GM04504 (cell line): Measurements from ENCODE around the gene SELP.
"Not testable (repeated sequence)": the region's sequence is repeated elsewhere in the genome, so short reads cannot be mapped to it uniquely, and the experiment has no call there.

Experiments
- DNase-seq: peaks from one replicate; pipeline ENCODE4 v3.0.0-alpha.2; 2012; ENCODE audit warnings: low read depth

SELP gene

DNA sequence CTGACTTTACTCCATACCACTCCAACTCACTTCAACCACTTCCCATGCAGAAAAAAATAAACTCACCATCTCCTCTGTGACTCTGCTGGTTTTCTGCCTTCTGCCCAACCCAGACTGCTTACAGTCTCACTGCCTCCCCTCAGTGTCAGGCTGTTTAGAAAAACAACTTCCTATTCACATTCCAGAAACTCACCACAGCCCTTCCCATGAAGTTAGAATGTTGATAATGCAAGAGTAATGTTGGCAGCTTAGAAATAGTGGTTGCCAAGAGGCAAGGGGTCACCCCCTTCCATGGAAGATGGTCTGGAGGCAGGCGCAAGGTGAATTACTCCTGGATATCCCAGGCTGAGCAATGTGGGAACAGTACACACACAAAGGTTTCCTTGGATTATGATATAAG lies at the start of gene SELP:
SELP (minus strand) TSS at position 119 of the 400 bp plus-strand sequence; CDS start at position 69, 50 bp downstream.
- DNase-seq = no peak

DNA sequence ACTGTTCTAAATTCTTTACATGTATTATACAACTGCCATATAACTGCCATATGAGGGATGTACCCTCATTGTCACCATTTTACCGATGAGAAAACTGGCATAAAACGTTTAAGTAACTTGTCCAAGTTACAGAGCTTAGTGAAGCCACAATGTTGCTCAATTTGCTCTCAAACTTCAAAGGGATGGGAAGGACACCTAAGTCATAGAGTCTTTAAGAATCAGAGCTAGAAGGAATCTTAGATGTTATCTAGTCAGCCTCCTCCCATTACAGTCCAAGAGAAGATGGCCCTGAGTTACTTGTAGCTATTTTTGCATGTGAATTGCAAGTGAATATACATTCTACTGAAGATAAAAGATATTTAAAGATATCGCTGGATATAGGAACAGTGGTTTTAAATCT lies 49.8 kb upstream of the SELP start:
- DNase-seq = no peak

DNA sequence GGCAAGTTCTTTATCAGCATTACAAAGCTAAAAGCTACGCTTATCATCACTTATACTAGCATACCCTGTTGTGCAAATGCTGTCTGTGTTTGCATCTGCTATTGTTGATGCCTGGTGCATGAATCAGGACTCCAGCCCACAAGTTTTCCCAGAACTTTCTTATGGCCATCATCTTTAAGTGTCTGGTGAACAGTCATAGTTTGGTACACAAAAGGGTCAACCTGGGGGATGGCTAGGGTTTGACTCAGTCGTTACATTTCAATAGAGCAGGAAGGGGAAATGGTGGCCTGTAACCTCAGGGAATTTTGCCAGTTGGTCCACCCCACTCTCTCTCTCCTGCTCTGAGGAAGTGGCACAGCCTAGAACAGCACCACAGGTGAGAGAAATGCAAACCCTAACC lies 46.1 kb upstream of the SELP start:
- peak; percentile 1 for DNase-seq

DNA sequence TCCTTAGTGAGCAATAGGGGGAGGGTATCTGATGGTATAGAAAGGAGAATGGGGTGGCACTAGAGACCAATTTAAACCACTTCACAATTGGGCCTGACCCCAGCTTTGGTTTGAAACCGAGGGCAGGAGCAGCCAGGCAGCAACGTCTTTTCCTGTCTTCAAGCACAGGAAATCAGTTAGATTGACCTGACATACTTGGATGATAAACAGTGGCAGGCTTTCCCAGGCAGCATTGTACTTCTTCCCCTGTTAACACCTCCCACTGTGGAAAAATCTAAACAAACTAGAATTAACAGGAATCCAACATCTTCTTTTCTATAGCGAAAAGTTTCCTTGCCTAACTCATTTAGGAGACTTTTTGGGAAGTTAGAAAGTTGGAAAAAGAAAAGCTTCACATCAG lies 40.9 kb upstream of the SELP start:
- DNase-seq = no peak

DNA sequence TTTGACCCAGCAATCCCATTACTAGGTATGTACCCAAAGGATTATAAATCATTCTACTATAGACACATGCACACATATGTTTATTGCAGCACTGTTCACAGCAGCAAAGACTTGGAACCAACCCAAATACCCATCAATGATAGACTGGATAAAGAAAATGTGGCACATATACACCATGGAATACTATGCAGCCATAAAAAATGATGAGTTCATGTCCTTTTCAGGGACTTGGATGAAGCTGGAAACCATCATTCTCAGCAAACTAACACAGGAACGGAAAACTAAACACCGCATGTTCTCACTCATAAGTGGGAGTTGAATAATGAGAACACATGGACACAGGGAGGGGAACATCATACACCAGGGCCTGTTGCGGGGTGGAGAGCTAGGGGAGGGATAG lies 40.3 kb upstream of the SELP start:
- not testable (repeated sequence) for DNase-seq

DNA sequence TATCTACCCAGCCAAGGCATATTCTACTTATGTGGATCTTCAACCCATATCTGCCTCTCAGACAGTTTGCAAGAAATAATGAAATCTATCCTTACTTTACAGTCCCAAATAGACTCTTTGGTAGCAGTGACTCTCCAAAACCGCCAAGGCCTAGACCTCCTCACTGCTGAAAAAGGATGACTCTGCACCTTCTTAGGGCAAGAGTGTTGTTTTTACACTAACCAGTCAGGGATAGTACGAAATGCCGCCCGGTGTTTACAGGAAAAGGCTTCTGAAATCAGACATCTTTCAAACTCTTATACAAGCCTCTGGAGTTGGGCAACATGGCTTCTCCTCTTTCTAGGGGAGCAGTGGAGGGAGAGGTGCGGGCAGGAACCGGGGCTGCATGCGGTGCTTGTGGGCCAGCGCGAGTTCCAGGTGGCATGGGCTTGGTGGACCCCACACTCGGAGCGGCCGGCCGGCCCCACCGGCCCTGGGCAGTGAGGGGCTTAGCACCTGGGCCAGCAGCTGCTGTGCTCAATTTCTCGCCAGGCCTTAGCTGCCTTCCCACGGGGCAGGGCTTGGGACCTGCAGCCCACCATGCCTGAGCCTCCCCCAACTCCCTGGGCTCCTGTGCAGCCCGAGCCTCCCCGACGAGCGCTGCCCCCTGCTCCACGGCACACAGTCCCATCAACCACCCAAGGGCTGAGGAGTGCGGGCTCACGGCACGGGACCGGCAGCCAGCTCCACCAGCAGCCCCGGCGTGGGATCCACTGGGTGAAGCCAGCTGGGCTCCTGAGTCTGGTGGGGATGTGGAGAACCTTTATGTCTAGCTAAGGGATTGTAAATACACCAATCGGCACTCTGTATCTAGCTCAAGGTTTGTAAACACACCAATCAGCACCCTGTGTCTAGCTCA lies 38.0 kb upstream of the SELP start:
- DNase-seq = not testable (repeated sequence)

DNA sequence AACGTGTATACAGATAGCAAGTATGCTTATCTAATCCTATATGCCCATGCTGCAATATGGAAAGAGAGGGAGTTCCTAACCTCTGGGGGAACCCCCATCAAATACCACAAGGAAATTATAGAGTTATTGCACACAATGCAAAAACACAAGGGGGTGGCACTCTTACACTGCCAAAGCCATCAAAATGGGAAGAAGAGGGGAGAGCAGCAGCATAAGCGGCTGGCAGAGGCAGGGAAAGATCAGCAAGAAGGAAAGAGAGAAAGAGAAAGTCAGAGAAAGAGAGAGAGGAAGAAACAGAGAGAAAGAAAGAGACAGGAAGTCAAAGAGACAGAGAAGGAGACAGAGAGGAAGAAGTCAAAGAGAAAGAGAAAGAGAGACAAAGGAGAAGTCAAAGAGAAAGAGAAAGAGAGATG lies 37.3 kb upstream of the SELP start:
- DNase-seq = not testable (repeated sequence)

DNA sequence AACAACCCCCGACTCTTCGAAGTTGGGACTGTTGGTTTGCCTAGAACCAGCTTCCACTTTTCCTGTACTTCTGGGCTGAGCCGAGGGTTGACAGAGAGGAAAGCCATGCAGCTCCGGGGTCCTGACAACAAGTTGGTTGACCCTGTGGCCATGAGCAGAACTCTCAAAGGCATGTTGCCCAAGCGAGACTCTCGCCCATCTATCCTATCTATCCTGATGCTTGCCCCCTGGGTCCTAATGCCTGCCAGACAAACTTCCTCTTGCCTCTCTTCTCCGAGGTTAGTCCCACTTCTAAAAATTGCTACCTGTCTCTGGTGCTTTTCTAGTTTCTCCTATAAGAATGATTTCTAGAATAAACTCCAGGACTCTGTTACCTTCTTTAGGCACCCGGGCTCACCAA lies 32.8 kb upstream of the SELP start:
- DNase-seq = not testable (repeated sequence)

DNA sequence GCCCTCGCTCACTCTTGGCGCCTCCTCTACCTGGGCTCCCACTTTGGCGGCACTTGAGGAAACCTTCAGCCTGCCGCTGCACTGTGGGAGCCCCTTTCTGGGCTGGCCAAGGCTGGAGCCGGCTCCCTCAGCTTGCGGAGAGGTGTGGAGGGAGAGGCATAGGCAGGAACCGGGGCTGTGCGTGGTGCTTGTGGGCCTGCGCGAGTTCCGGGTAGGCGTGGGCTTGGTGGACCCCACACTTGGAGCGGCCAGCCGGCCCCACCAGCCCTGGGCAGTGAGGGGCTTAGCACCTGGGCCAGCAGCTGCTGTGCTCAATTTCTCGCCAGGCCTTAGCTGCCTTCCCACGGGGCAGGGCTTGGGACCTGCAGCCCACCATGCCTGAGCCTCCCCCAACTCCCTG lies 31.1 kb upstream of the SELP start:
- not testable (repeated sequence) for DNase-seq

DNA sequence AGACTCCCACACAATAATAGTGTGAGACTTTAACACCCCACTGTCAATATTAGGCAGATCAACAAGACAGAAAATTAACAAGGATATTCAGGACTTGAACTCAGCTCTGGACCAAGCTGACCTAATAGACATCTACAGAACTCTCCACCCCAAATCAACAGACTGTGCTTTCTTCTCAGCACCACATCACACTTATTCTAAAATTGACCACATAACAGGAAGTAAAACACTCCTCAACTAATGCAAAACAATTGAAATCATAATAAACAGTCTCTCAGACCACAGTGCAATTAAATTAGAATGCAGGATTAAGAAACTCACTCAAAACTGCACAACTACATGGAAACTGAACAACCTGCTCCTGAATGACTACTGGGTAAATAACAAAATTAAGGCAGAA lies 28.9 kb upstream of the SELP start:
- DNase-seq = not testable (repeated sequence)

DNA sequence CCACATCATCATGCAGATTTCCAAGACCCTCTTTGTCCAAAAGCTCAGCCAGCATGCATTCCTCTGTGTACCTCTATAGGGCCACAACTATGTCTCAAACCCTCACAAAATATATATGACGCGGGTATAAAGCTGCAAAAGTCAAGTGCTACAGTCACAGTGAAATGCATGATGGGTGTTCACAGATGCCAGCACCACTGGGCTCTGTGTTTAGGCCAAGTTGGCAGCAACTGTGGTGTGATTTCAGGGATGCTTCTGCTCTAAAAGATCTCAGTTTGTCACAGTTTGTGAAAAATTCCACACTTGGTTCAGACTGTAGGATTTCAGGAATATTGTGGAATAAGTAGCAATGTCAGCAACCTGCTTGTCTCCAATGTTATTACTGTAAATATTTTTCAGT lies 23.9 kb upstream of the SELP start:
- no peak for DNase-seq

DNA sequence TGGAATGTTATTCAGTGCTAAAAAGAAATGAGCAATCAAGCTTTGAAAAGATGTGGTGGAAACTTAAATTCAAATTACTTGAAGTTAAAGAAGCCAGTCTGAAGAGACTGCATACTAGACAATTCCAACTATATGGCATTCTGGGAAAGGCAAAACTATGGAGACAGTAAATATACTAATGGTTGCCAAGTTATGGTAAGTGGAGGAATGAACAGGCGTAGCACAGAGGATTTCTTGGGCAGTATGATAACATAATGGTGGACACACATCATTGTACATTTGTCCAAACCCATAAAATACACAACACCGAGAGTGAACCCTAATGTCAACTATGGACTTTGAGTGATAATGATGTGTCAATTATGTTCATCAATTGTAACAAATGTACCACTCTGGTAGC lies 21.1 kb upstream of the SELP start:
- no peak for DNase-seq

DNA sequence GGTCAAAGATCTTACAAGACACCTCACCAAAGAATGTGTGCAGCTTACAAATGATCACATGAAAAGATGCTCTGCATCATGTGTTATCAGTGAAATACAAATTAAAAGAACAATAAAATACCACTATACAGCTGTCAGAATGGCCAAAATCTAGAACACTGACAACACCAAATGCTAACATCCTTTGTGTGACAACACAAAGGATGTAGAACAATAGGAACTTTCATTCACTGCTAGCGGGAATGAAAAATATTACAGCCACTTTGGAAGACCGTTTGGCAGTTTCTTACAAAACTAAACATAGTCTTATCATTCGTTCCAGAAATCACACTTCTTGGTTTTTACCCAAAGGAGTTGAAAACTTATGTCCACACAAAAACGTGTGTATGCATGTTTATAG lies 20.6 kb upstream of the SELP start:
- no peak for DNase-seq

DNA sequence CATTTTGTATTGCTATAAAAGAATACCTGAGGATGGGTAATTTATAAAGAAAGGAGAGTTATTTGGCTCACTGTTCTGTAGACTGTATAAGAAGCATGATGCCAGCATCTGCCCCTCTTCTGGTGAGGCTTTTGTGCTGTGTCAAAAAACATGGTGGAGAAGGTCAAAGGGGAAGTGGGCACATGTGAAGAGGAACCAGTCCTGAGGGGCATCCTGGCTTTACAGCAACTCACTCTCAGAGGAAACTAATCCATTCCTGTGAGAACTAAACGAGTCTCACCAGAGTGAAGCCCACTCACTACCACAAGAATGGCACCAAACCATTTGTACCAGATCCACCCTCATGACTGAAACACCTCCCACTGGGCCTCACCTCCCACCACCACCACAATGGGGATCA lies 18.8 kb upstream of the SELP start:
- DNase-seq = no peak

DNA sequence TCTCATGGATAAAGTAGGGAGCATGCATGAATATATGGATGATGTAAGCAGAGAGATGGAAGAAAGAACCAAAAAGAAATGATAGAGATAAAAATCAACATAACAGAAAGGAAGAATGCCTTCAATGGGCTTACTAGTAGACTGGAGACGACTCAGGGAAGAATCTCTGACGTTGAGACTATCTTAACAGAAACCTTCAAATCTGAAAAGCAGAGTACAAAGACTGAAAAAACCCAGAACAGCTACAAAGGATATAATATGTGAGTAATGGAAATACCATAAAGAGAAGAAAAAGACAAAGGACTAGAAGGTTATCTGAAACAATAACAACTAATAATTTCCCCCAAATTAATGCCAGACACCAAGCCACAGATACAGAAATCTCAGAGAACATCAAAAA lies 18.3 kb upstream of the SELP start:
- DNase-seq = no peak

DNA sequence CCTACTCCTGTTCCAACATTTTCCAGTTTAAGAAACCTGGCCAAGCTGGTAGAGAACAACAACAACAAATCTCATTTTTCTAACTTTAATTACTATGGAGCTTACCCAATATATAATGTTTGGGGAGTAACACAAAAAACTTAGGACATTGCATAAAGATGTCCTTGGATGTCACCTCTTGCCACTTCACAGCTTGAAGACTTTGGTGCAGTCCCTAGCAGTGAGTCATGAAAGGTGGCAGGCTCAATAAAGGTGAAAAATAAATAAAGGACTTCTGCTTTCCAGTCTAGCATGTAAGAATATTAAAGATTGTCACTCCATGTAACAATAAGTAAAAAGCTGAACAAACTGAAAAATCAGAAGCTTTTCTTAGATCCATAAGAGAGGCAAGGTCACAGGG lies 17.6 kb upstream of the SELP start:
- no peak for DNase-seq

DNA sequence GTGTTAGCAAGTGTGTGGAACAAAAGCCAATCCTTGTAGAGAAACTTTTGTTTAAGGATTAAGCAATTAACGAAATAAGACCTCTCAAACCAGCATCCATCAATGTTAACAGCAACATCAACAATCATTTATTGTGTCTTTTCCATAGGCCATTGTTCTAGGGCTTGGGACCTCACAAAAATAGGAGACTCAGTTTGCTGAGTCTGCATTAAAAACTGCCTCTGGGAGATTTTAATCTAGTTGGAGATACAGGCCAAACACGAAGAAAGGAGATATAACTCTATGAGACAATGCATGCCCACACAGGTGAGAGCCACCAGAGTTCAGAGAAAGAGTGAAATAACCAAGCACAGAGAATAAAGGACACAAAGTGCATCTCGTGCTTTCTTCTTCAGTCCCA lies 14.4 kb upstream of the SELP start:
- no peak for DNase-seq

DNA sequence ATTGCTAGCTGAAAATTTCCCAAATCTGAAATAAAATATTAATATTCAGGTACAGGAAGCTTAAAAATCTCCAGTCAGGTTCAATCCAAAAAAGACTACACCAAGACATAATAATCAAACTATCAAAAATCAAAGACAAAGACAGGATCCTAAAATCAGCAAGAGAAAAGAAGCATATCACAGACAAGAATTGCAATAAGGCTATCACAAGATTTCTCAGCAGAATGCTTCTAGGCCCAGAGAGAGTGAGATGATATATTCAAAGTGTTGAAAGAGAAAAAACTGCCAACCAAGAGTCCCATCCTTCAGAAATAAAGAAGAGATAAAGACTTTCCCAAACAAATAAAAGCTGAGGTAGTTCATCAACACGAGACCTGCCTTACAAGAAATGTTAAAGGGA lies 5.0 kb upstream of the SELP start:
- no peak for DNase-seq

DNA sequence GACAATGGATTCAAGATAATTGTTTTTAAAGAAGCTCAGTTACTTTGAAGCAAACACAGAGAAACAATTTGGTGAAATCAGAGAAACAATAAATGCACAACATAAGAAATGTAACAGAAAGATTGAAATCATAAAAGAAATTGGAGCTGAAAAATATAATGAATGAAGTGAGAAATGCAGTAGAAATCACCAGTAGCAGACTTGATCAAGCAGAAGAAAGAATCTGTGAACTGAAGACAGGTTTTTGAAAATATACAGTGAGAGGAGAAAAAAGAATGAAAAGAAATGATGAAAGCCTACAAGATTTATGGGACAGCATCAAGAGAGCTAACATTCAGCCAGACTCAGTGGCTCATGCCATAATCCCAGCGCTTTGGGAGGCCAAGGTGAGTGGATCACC lies 4.2 kb upstream of the SELP start:
- DNase-seq = no peak

DNA sequence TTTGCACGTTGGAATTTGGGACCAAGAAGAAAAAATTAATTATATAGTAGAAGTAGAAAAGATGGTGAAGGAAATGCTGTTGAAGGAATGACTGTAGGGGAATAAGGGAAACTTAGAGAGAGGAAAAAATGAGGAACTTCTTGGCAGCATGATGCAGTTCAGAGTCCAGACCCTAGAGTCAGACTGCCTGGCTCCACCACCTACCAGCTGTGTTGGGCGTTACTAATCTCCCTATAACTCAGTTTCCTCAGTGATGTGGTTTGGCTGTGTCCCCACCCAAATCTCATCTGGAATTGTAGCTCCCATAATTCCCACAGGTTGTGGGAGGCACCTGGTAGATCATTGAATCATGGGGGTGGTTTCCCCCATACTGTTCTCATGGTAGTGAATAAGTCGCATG lies 1.3 kb upstream of the SELP start:
- DNase-seq = no peak

DNA sequence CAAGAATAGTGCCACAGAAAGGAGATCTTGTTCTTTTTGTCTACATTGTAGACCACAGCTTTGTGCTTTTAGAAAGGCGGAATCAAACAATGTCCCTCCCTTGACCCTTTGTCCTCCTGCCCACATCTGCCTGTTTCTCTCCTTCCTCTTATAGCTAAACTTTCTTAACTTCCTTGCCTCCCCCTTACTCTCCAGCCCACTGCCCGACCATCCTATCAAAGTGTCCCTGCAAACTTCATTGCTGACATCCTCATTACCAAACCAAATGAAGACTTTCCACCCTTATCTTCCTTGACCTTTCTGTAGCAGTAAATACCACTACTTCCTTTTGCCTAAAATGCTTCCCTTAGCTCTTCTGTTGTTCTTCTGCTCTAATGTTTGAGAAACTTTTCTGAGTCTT lies 5.0 kb downstream of the SELP start:
- DNase-seq = no peak

DNA sequence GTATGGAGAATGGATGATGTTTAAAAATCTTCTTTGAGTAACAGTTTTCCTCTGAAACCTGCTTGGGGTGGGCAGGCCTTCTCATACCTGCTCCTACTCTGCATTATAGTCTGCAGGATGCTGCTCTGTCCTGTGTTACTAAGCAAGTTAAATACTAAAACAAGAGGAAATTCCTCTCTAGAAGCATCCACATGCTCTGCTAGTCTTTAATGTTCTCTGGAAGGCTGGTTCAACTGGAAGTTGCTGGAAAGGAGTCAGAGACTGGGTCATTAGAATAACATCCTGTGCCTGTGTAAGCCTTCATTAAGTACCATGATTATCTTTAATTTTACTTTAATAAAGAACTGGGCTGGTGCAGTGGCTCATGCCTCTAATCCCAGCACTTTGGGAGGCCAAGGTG lies 5.8 kb downstream of the SELP start:
- no peak for DNase-seq

DNA sequence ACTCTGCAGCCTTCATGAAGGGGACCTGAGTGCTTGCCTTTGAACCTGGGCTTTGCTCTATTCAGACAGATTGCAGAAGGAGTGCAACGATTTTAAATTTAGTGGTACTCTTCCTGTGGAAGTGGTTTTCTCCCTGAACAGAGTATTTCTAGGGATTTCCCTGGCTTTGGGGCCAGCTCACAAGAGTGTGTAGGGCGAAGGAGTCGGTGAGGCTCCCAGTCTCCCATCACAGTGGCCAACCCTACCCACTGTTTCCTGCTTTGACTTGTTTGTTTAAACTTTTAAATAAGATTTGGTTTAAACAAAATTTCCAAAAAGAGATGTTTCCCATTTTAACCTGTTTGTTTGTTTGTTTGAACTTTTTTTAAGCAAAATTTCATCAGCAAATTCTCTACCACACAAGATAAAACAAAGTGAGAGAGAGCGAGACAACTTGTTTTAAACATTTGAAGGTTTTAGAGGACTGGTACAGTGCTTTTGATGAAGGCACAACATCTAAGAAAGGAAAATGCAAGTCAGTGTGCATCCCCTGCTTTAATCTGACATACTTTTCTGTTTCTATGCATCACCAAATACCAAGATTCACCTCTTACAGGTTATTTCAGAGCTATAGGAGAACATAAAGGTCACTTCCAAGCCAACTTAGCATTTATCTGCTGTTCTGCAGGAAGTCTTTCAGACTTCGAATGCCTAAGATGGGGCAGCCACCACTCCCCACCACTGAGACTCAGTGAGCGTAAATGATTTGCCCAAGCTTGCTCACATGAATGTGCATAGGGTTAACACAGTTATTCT lies 6.6 kb downstream of the SELP start:
- DNase-seq = no peak
